Stimulated activated CD8-positive, alpha-beta memory T cell treated with anti-CD3 and anti-CD28 coated beads, Interleukin-15, amount 100 ng/mL, for 1 hour (primary cell): ENCODE measurements around the gene CTDSPL.

Experiments used
- DNase-seq: peaks from one replicate; pipeline ENCODE4 v3.0.0-alpha.2; 2020; ENCODE audit warnings: low read depth

The CTDSPL gene

GRCh38 chr3:37916685-37917084 is 55.0 kb downstream of the CTDSPL start:
- DNase-seq, result no peak

GRCh38 chr3:37918627-37919026 is 56.9 kb downstream of the CTDSPL start:
- no peak for DNase-seq

GRCh38 chr3:37920156-37920699 is 58.5 kb downstream of the CTDSPL start:
- DNase-seq, result no peak

- DNase-seq, result no peak
These were observed 59.3 kb downstream of the CTDSPL start for GRCh38 chr3:37921025-37921424.

- no peak for DNase-seq
These were observed 61.3 kb downstream of the CTDSPL start for GRCh38 chr3:37922721-37923568.

GRCh38 chr3:37923569-37924040 is 61.9 kb downstream of the CTDSPL start:
- DNase-seq, result no peak

- no peak for DNase-seq
These were observed 62.8 kb downstream of the CTDSPL start for GRCh38 chr3:37924453-37924852.

- DNase-seq, result no peak
These were observed 63.5 kb downstream of the CTDSPL start for GRCh38 chr3:37925157-37925556.

GRCh38 chr3:37926611-37927010 is 64.9 kb downstream of the CTDSPL start:
- DNase-seq, result no peak

- no peak for DNase-seq
These were observed 68.8 kb downstream of the CTDSPL start for GRCh38 chr3:37930495-37930894.

GRCh38 chr3:37932505-37932904 is 70.8 kb downstream of the CTDSPL start:
- no peak for DNase-seq

- no peak for DNase-seq
These were observed 73.1 kb downstream of the CTDSPL start for GRCh38 chr3:37934631-37935289.

- DNase-seq, result no peak
These were observed 73.6 kb downstream of the CTDSPL start for GRCh38 chr3:37935290-37935668.

GRCh38 chr3:37935756-37936666 is 74.3 kb downstream of the CTDSPL start:
- no peak for DNase-seq

- DNase-seq, result no peak
These were observed 75.5 kb downstream of the CTDSPL start for GRCh38 chr3:37937156-37937555.

- no peak for DNase-seq
These were observed 76.3 kb downstream of the CTDSPL start for GRCh38 chr3:37938011-37938410.

GRCh38 chr3:37940242-37940908 is 78.7 kb downstream of the CTDSPL start:
- no peak for DNase-seq

- no peak for DNase-seq
These were observed 80.2 kb downstream of the CTDSPL start for GRCh38 chr3:37941608-37942508.

- DNase-seq, result no peak
These were observed 81.0 kb downstream of the CTDSPL start for GRCh38 chr3:37942646-37943045.

- no peak for DNase-seq
These were observed 81.4 kb downstream of the CTDSPL start for GRCh38 chr3:37943126-37943525.
